ENCODE measurements around the gene PIP4K2A.
"Not testable (repeated sequence)": the region's sequence is repeated elsewhere in the genome, so short reads cannot be mapped to it uniquely, and the experiment has no call there.

Gene PIP4K2A

GRCh38 chr10:22693860-22694259 is 20.5 kb downstream of the PIP4K2A start:
- DNase-seq (ENCODE audit: low read depth, low spot score), result no peak

GRCh38 chr10:22693371-22693784 is 21.0 kb downstream of the PIP4K2A start:
- no peak for DNase-seq (ENCODE audit: low read depth, low spot score)

- not testable (repeated sequence) for DNase-seq (ENCODE audit: low read depth, low spot score)
Measured at GRCh38 chr10:22692119-22692518, 22.3 kb downstream of the PIP4K2A start.

GRCh38 chr10:22690614-22691431 is 23.6 kb downstream of the PIP4K2A start:
- DNase-seq (ENCODE audit: low read depth, low spot score), result no peak

- DNase-seq (ENCODE audit: low read depth, low spot score), result no peak
Measured at GRCh38 chr10:22690158-22690557, 24.2 kb downstream of the PIP4K2A start.

- DNase-seq (ENCODE audit: low read depth, low spot score), result no peak
Measured at GRCh38 chr10:22686347-22686746, 28.0 kb downstream of the PIP4K2A start.

GRCh38 chr10:22685926-22686325 is 28.5 kb downstream of the PIP4K2A start:
- no peak for DNase-seq (ENCODE audit: low read depth, low spot score)

GRCh38 chr10:22684699-22685098 is 29.7 kb downstream of the PIP4K2A start:
- DNase-seq (ENCODE audit: low read depth, low spot score), result no peak

GRCh38 chr10:22683140-22683389 is 31.3 kb downstream of the PIP4K2A start:
- DNase-seq (ENCODE audit: low read depth, low spot score), result no peak

- no peak for DNase-seq (ENCODE audit: low read depth, low spot score)
Measured at GRCh38 chr10:22682237-22683139, 31.9 kb downstream of the PIP4K2A start.

- DNase-seq (ENCODE audit: low read depth, low spot score), result no peak
Measured at GRCh38 chr10:22681783-22682183, 32.6 kb downstream of the PIP4K2A start.

- no peak for DNase-seq (ENCODE audit: low read depth, low spot score)
Measured at GRCh38 chr10:22681301-22681700, 33.1 kb downstream of the PIP4K2A start.

- no peak for DNase-seq (ENCODE audit: low read depth, low spot score)
Measured at GRCh38 chr10:22679608-22680007, 34.8 kb downstream of the PIP4K2A start.

- DNase-seq (ENCODE audit: low read depth, low spot score), result no peak
Measured at GRCh38 chr10:22677333-22677732, 37.0 kb downstream of the PIP4K2A start.

- DNase-seq (ENCODE audit: low read depth, low spot score), result no peak
Measured at GRCh38 chr10:22676435-22676834, 37.9 kb downstream of the PIP4K2A start.

GRCh38 chr10:22674573-22674930 is 39.8 kb downstream of the PIP4K2A start:
- DNase-seq (ENCODE audit: low read depth, low spot score), result no peak

GRCh38 chr10:22673785-22674572 is 40.4 kb downstream of the PIP4K2A start:
- no peak for DNase-seq (ENCODE audit: low read depth, low spot score)

GRCh38 chr10:22673091-22673392 is 41.3 kb downstream of the PIP4K2A start:
- DNase-seq (ENCODE audit: low read depth, low spot score), result no peak

- no peak for DNase-seq (ENCODE audit: low read depth, low spot score)
Measured at GRCh38 chr10:22672319-22673090, 41.9 kb downstream of the PIP4K2A start.

- DNase-seq (ENCODE audit: low read depth, low spot score), result no peak
Measured at GRCh38 chr10:22670788-22671187, 43.6 kb downstream of the PIP4K2A start.

GRCh38 chr10:22669163-22669711 is 45.1 kb downstream of the PIP4K2A start:
- no peak for DNase-seq (ENCODE audit: low read depth, low spot score)

Data from ELF-1 (cell line).